MM.1S (cell line): ENCODE measurements around the gene WDR4.

ENCODE experiments used
- EZH2 ChIP-seq: fragments of 300-600 bp; sonication (generic); optimal IDR thresholded peaks from 2 replicates; pipeline ENCODE3; 2017; ENCODE audit warnings: low read depth, mild to moderate bottlenecking, antibody characterized with exemption, low read length, mixed read lengths
- EZH2phosphoT487 ChIP-seq: fragments of 300-600 bp; sonication (generic); IDR thresholded peaks from 2 replicates; pipeline ENCODE4 v1.6.1; 2018; ENCODE audit warnings: antibody characterized with exemption, low read length
- TF ChIP-seq, protein P1 (sequence below): fragments of 300-600 bp; sonication (generic); IDR thresholded peaks from 2 replicates; pipeline ENCODE4 v1.5.1; 2016; ENCODE audit warnings: antibody characterized with exemption, low read length, mixed read lengths

DNA sequence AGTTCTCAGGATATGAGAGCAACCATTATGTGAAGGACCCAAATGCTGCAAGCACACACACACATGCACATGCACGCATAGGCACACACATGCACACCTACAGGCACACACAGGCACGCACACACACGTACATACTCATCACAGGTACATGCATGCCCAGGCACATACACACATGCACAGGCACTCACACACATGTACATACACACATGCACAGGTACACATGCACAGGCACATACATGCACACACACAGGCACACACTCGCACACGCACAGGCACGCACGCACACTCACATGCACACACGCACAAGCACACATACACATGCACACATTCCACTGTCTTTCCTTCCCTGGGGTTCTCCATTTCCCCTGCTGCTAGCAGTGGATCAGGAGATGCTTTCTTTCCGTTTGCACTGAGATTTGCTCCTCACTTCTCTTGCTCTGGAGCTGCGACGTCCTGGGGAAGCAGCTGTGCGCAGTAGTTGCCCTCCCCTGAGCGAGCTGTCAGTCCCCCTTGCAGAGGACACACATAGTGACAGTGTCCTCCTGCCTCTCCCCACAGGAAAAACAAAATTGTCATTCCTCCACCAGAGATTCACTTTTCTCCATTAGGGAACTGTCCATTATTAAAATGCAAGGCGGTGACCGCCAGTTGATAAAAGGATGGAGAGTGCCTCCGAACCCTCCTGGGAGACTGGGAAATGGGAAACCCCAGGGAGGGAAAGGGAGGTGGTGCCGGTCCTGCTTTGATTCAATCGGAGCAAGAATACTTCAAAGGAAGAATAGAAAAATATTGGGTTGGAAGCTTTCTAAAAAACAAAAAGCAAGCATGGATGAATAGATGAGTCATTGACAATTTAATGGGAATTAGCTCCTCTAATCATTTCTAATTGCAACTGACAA, 69.5 kb downstream of the WDR4 start:
- TF ChIP-seq, protein P1, sequence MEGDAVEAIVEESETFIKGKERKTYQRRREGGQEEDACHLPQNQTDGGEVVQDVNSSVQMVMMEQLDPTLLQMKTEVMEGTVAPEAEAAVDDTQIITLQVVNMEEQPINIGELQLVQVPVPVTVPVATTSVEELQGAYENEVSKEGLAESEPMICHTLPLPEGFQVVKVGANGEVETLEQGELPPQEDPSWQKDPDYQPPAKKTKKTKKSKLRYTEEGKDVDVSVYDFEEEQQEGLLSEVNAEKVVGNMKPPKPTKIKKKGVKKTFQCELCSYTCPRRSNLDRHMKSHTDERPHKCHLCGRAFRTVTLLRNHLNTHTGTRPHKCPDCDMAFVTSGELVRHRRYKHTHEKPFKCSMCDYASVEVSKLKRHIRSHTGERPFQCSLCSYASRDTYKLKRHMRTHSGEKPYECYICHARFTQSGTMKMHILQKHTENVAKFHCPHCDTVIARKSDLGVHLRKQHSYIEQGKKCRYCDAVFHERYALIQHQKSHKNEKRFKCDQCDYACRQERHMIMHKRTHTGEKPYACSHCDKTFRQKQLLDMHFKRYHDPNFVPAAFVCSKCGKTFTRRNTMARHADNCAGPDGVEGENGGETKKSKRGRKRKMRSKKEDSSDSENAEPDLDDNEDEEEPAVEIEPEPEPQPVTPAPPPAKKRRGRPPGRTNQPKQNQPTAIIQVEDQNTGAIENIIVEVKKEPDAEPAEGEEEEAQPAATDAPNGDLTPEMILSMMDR: no peak
- no peak for TF ChIP-seq EZH2phosphoT487
- TF ChIP-seq EZH2: no peak
